ENCODE results near the gene ATP2A1.

- no peak for TF ChIP-seq CTCF (IDR thresholded peaks at IDR 0.05; ENCODE audit: poor library complexity)
- no peak for TF ChIP-seq EZH2phosphoT487 (IDR thresholded peaks at IDR 0.05; ENCODE audit: low read depth, severe bottlenecking, unreplicated experiment)
These were observed 43.9 kb upstream of the ATP2A1 start for GRCh38 chr16:28834349-28834748.
